ENCODE results near the gene MRPL16.

The MRPL16 gene

GRCh38 chr11:59833602-59834001 is 23.0 kb upstream of the MRPL16 start:
- Histone ChIP-seq H3K27ac (ENCODE audit: extremely low read depth, low read depth, low read length) (no peak overlapping the region), H3K4me1 (ENCODE audit: control insufficient read depth, insufficient read depth, low read length) (no peaks in the 10 kb centered on the region)

GRCh38 chr11:59829358-59829757 is 18.8 kb upstream of the MRPL16 start:
- no peak for TF ChIP-seq ZBTB6 (tag by site-specific recombination; IDR thresholded peaks at IDR 0.05)
- TF ChIP-seq PRDM4 (tag by site-specific recombination; IDR thresholded peaks at IDR 0.05), result no peak
- no peak for TF ChIP-seq ZBTB49 (tag by site-specific recombination; IDR thresholded peaks at IDR 0.05; ENCODE audit: low read depth)
- no peak for TF ChIP-seq GLI2 (tag by site-specific recombination; IDR thresholded peaks at IDR 0.05; ENCODE audit: borderline replicate concordance, low read depth)
- no peak for TF ChIP-seq SP3 (tag by site-specific recombination; IDR thresholded peaks at IDR 0.05)
- no peak for TF ChIP-seq ZNF16 (tag by site-specific recombination; IDR thresholded peaks at IDR 0.05; ENCODE audit: low read depth)
- H3K9me3 ChIP-seq (ENCODE audit: control insufficient read depth, insufficient read depth, low read depth, low read length), result no peaks in the 10 kb centered on the region
- no peak overlapping the region for H3K4me3 ChIP-seq (ENCODE audit: low read depth, low read length)
- no peaks in the 10 kb centered on the region for H3K4me1 ChIP-seq (ENCODE audit: control insufficient read depth, insufficient read depth, low read length)
- ChIA-PET POLR2A (no interaction called here), CTCF (no interaction called here)
- H3K36me3 ChIP-seq (ENCODE audit: control insufficient read depth in 2 of 2, insufficient read depth in 1 of 2, low read length in 2 of 2), result no peaks in the 10 kb centered on the region
- H3K27ac ChIP-seq (ENCODE audit: extremely low read depth, low read depth, low read length), result no peak overlapping the region

More at GRCh38 chr11:59833602-59834001, 23.0 kb upstream of the MRPL16 start:
- Histone ChIP-seq H3K4me3 (ENCODE audit: low read depth, low read length) (no peak overlapping the region), H3K9me3 (ENCODE audit: control insufficient read depth, insufficient read depth, low read depth, low read length) (no peaks in the 10 kb centered on the region), H3K36me3 (ENCODE audit: control insufficient read depth in 2 of 2, insufficient read depth in 1 of 2, low read length in 2 of 2) (no peaks in the 10 kb centered on the region)
- ChIA-PET POLR2A (no interaction called here), CTCF (interaction anchor here (0.6 to 0.8 kb wide), 4 partner anchors 10 to 149 kb away, joined by 3 to 6 read pairs (median 4); partner anchors contain the start of gene TCN1)
- TF ChIP-seq KLF17 (tag by site-specific recombination; IDR thresholded peaks at IDR 0.05), result no peak
- no peak for TF ChIP-seq ZNF654 (tag by site-specific recombination; IDR thresholded peaks at IDR 0.05; ENCODE audit: low read depth)
- no peak for TF ChIP-seq ZNF521 (tag by site-specific recombination; IDR thresholded peaks at IDR 0.05)
- no peak for TF ChIP-seq HOXD13 (CRISPR knock-in tag; IDR thresholded peaks at IDR 0.05; ENCODE audit: borderline replicate concordance)
- no peak for TF ChIP-seq ZNF214 (tag by site-specific recombination; IDR thresholded peaks at IDR 0.05; ENCODE audit: borderline replicate concordance)
- TF ChIP-seq ZNF529 (tag by site-specific recombination; IDR thresholded peaks at IDR 0.05; ENCODE audit: insufficient replicate concordance), result no peak
- no peak for TF ChIP-seq REPIN1 (tag by site-specific recombination; IDR thresholded peaks at IDR 0.05; ENCODE audit: low read depth)
- TF ChIP-seq PBX3 (CRISPR knock-in tag; IDR thresholded peaks at IDR 0.05), result no peak
- no peak for TF ChIP-seq ZBTB1 (tag by site-specific recombination; IDR thresholded peaks at IDR 0.05)
- no peak for TF ChIP-seq ZNF280C (tag by site-specific recombination; IDR thresholded peaks at IDR 0.05)
- TF ChIP-seq ZSCAN4 (tag by site-specific recombination; IDR thresholded peaks at IDR 0.05), result no peak
- TF ChIP-seq ZNF37A (tag by site-specific recombination; IDR thresholded peaks at IDR 0.05), result no peak
- no peak for TF ChIP-seq ZNF174 (tag by site-specific recombination; IDR thresholded peaks at IDR 0.05)
- no peak for TF ChIP-seq ZNF138 (tag by site-specific recombination; IDR thresholded peaks at IDR 0.05; ENCODE audit: borderline replicate concordance)

All from HEK293 (cell line).